NCI-H524 treated with DMSO at 0.1 percent for 48 hours (cell line): Measurements from ENCODE around the gene NAB1.

Experiments
- DNase-seq: peaks from one replicate; lab custom pipeline; 2025; lab: John Stamatoyannopoulos, UW

The NAB1 gene

GRCh38 chr2:190716176-190716807 is 67.4 kb downstream of the NAB1 start:
- no peak for DNase-seq

- DNase-seq = peak; percentile 85
Observed at GRCh38 chr2:190717306-190717705, 68.4 kb downstream of the NAB1 start.

GRCh38 chr2:190717764-190718651 is 69.1 kb downstream of the NAB1 start:
- DNase-seq = peak; percentile 89

- no peak for DNase-seq
Observed at GRCh38 chr2:190718652-190719526, 70.0 kb downstream of the NAB1 start.

- no peak for DNase-seq
Observed at GRCh38 chr2:190720276-190720675, 71.4 kb downstream of the NAB1 start.

GRCh38 chr2:190720691-190721090 is 71.8 kb downstream of the NAB1 start:
- DNase-seq = no peak

GRCh38 chr2:190722061-190722759 is 73.3 kb downstream of the NAB1 start:
- DNase-seq = no peak

- no peak for DNase-seq
Observed at GRCh38 chr2:190722835-190723234, 74.0 kb downstream of the NAB1 start.

- no peak for DNase-seq
Observed at GRCh38 chr2:190723397-190724090, 74.7 kb downstream of the NAB1 start.

GRCh38 chr2:190726255-190726654 is 77.4 kb downstream of the NAB1 start:
- no peak for DNase-seq

GRCh38 chr2:190736355-190736754 is 87.5 kb downstream of the NAB1 start:
- no peak for DNase-seq

GRCh38 chr2:190740449-190740848 is 91.6 kb downstream of the NAB1 start:
- DNase-seq = no peak
